ENCODE measurements around the gene RUFY3. TPM values are rescaled to one million over a fixed set of nuclear protein-coding genes. Genes with fewer than 3 reads are reported as not detected.

The RUFY3 gene
- total and polyA plus RNA-seq, 9 of the 15 experiments (the other 6 are each of a cell fraction or from before 2014, with no cell fraction given) = 4.2 to 31.1 (median 21.5) TPM

DNA sequence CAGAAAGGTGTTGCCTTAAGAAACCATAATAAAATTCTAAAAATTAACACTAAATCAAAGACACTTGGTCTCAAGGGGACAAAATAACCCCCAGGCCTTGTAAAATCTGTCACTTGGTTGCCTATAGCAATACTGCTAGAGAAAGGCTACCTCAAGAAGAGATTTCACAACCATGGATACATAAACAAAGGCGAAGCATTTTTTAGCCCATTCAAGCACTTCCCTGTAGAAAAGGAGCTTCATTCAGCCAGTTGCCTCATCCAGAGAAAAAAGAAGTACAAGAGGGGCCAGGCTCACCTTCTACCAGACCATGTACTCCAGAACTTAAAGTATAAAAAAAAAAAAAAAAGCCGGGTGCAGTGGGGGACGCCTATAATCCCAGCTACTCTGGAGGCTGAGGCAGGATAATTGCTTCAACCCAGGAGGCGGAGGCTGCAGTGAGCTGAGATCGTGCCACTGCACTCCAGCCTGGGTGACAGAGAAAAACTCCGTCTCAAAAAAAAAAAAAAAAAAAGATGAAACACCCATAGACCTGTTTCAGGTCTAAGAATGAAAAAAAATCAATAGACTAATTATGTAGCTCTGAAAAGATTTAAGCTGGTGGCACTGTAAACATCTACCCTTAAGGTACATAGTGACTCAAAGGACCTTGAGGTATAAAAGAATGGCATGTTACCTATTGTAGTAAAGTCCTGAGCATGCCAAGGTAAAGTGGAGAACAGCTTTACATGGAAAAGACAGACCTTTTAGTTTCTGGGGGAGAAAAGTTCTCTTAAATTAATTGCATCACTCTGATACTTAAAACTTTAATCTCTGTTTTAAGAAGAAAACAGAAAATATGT lies 18.0 kb downstream of the RUFY3 start:
- DNase-seq (ENCODE audit: extremely low read depth in 1 of 4, low spot score in 3 of 4) (no peak), ATAC-seq (no peak), FAIRE-seq (no peak)
- TF ChIP-seq ZNF232 (CRISPR knock-in tag; IDR thresholded peaks at IDR 0.05) (no peak), KDM5B (IDR thresholded peaks at IDR 0.05; ENCODE audit: insufficient replicate concordance, low read depth, low read length) (no peak), NFIC (IDR thresholded peaks at IDR 0.05) (no peak), POLR3A (IDR thresholded peaks at IDR 0.05; ENCODE audit: borderline replicate concordance, extremely low read depth, insufficient read depth, insufficient read length) (no peak), FOXJ2 (tag; IDR thresholded peaks at IDR 0.05) (no peak), SIX5 (IDR thresholded peaks at IDR 0.05; ENCODE audit: borderline replicate concordance in 1 of 2, insufficient read depth in 1 of 2, low read depth in 1 of 2, low read length in 2 of 2) (no peak), HSF4 (CRISPR knock-in tag; IDR thresholded peaks at IDR 0.05; ENCODE audit: borderline replicate concordance) (no peak), BDP1 (IDR thresholded peaks at IDR 0.05; ENCODE audit: insufficient read depth, insufficient read length) (no peak), LEF1 (IDR thresholded peaks at IDR 0.05) (no peak), TRIM24 (IDR thresholded peaks at IDR 0.05) (no peak), NR4A1 (CRISPR knock-in tag; IDR thresholded peaks at IDR 0.05) (no peak), NR4A1 (tag; IDR thresholded peaks at IDR 0.05) (no peak), SMARCC2 (IDR thresholded peaks at IDR 0.05; ENCODE audit: low read depth) (no peak)
- Histone ChIP-seq H3K36me3 (ENCODE audit: control insufficient read depth, insufficient read depth, low read length) (no peaks in the 10 kb centered on the region), H3K4me3 (no peak overlapping the region), H3K27me3 (ENCODE audit: control insufficient read depth in 2 of 2, insufficient read depth in 2 of 2, low read length in 2 of 2) (no peaks in the 10 kb centered on the region), H3K9me3 (replicated peaks; ENCODE audit: control insufficient read depth, insufficient read depth, low read depth, low read length) (no peaks in the 10 kb centered on the region), H3K79me2 (ENCODE audit: control insufficient read depth, insufficient read depth, low read length) (no peaks in the 10 kb centered on the region), H2AFZ (ENCODE audit: low read depth, low read length) (no peak overlapping the region), H3K4me1 (replicated peaks in 1 of 2; ENCODE audit: control insufficient read depth in 2 of 2, insufficient read depth in 2 of 2, low read length in 2 of 2) (peaks cover 0 to 5% of the 10 kb centered on the region in 2 experiments; a peak in 2 of 5 replicates), H3K27ac (ENCODE audit: extremely low read depth, low read depth, low read length) (no peak overlapping the region), H4K20me1 (replicated peaks; ENCODE audit: control insufficient read depth, insufficient read depth, low read length) (no peaks in the 10 kb centered on the region), H3K4me2 (ENCODE audit: insufficient read depth, low read length) (no peak overlapping the region), H3K9me1 (ENCODE audit: control insufficient read depth, insufficient read depth, low read length) (no peaks in the 10 kb centered on the region), H3K9ac (ENCODE audit: insufficient read depth in 1 of 2, low read depth in 2 of 2, low read length in 2 of 2) (no peak overlapping the region)
- in situ Hi-C loops (cut with MboI) = no loop called here
- ChIA-PET POLR2A (interaction anchor here (1.0 kb wide), 1 partner anchor 36 kb away, joined by 3 read pairs; no protein-coding TSS in a partner anchor), CTCF (ENCODE audit: low intra/inter-chr PET ratio) (no interaction called here)
- BruUV-seq (replicated peaks) = no TSS peak
- intact Hi-C loops (cut with micrococcal nuclease) = no loop called here
- 81% methylated on average over 1 of the region's 6 CpGs for WGBS (ENCODE audit: insufficient coverage, low coverage, missing lambda C conversion rate)

Measured in K562 (cell line).